NCI-H2227 (cell line): ENCODE measurements around the gene CCHCR1.
"Not testable (repeated sequence)": the region's sequence is repeated elsewhere in the genome, so short reads cannot be mapped to it uniquely, and the experiment has no call there.

Experiments used
- DNase-seq: peaks from one replicate; lab custom pipeline; 2025; ENCODE audit not compliant: unreplicated experiment; lab: John Stamatoyannopoulos, UW

Gene CCHCR1

GRCh38 chr6:31185695-31186051 lies 28.1 kb upstream of the CCHCR1 start:
- DNase-seq: not testable (repeated sequence)

- DNase-seq: not testable (repeated sequence)
Measured at GRCh38 chr6:31183859-31184258, 26.3 kb upstream of the CCHCR1 start.

- DNase-seq: not testable (repeated sequence)
Measured at GRCh38 chr6:31183287-31183686, 25.7 kb upstream of the CCHCR1 start.

- DNase-seq: peak; percentile 88
Measured at GRCh38 chr6:31180500-31180899, 22.9 kb upstream of the CCHCR1 start.

GRCh38 chr6:31179896-31180295 lies 22.3 kb upstream of the CCHCR1 start:
- DNase-seq: no peak

- DNase-seq: no peak
Measured at GRCh38 chr6:31179042-31179386, 21.4 kb upstream of the CCHCR1 start.

- no peak for DNase-seq
Measured at GRCh38 chr6:31178143-31179041, 20.8 kb upstream of the CCHCR1 start.

- no peak for DNase-seq
Measured at GRCh38 chr6:31175971-31176370, 18.4 kb upstream of the CCHCR1 start.

GRCh38 chr6:31174378-31174777 lies 16.8 kb upstream of the CCHCR1 start:
- no peak for DNase-seq

GRCh38 chr6:31173406-31173805 lies 15.8 kb upstream of the CCHCR1 start:
- DNase-seq: no peak

- no peak for DNase-seq
Measured at GRCh38 chr6:31172973-31173384, 15.4 kb upstream of the CCHCR1 start.

GRCh38 chr6:31171931-31172905 lies 14.6 kb upstream of the CCHCR1 start:
- no peak for DNase-seq

GRCh38 chr6:31170987-31171671 lies 13.5 kb upstream of the CCHCR1 start:
- no peak for DNase-seq

GRCh38 chr6:31170600-31170881 lies 12.9 kb upstream of the CCHCR1 start, which contains the start of gene POU5F1:
TSS of gene POU5F1 (minus strand) at chr6:31170682. CDS start at chr6:31170620, 62 bp downstream.
- DNase-seq: no peak

GRCh38 chr6:31169858-31170599 lies 12.4 kb upstream of the CCHCR1 start:
- DNase-seq: not testable (repeated sequence)

GRCh38 chr6:31169123-31169857 lies 11.7 kb upstream of the CCHCR1 start:
- DNase-seq: no peak

- no peak for DNase-seq
Measured at GRCh38 chr6:31168606-31169005, 11.0 kb upstream of the CCHCR1 start.

GRCh38 chr6:31165986-31166385 lies 8.4 kb upstream of the CCHCR1 start:
- DNase-seq: no peak

GRCh38 chr6:31165064-31165832 lies 7.6 kb upstream of the CCHCR1 start:
- not testable (repeated sequence) for DNase-seq
